Keratinocyte (primary cell): ENCODE data around the gene TMEM123. TPM values are rescaled to one million over a fixed set of nuclear protein-coding genes. Genes with fewer than 3 reads are reported as not detected.

Source experiments
- DNase-seq: peaks from one replicate; pipeline ENCODE4 v3.0.0-alpha.2; 2011; ENCODE audit warnings: low read depth, missing footprints, low spot score
- FAIRE-seq: peaks from 2 replicates; lab custom pipeline; 2011; peaks lifted over from hg19 to GRCh38; lab: Jason Lieb, UNC
- H2AFZ ChIP-seq: 2 replicates; pipeline ENCODE4 v1.6.0; 2012; ENCODE audit warnings: low read length, control low read depth, inconsistent platforms; ENCODE audit not compliant: control insufficient read depth
- H3K27ac ChIP-seq: 2 replicates; pipeline ENCODE4 v1.5.1; 2011; ENCODE audit warnings: low read length; ENCODE audit not compliant: control insufficient read depth, insufficient read depth
- H3K27me3 ChIP-seq: 3 replicates; pipeline ENCODE4 v1.6.0; 2011; ENCODE audit warnings: low read length; ENCODE audit not compliant: control insufficient read depth, insufficient read depth; ENCODE audit errors: extremely low read depth
- H3K36me3 ChIP-seq, 2 experiments: 2 replicates in 1 of 2; 3 replicates in 1 of 2; pipeline ENCODE4 v1.5.1; 2011; ENCODE audit warnings: low read length in 2 of 2, mild to moderate bottlenecking in 1 of 2; ENCODE audit not compliant: control insufficient read depth in 2 of 2, insufficient read depth in 2 of 2; ENCODE audit errors: extremely low read depth in 1 of 2
- H3K4me1 ChIP-seq: 3 replicates; pipeline ENCODE4 v1.5.1; 2011; ENCODE audit warnings: low read length; ENCODE audit not compliant: control insufficient read depth, insufficient read depth; ENCODE audit errors: extremely low read depth
- H3K4me2 ChIP-seq: 3 replicates; pipeline ENCODE4 v1.6.0; 2011; ENCODE audit warnings: low read depth, low read length; ENCODE audit not compliant: control insufficient read depth, insufficient read depth; ENCODE audit errors: extremely low read depth
- H3K4me3 ChIP-seq, 3 experiments: fragments of 200-600 bp in 1 of 3; sonication (generic) in 1 of 3; 2 replicates in 2 of 3; 3 replicates in 1 of 3; pipeline ENCODE4 v1.5.1; 2011 to 2016; ENCODE audit warnings: low read length in 3 of 3, mild to moderate bottlenecking in 3 of 3, control low read depth in 2 of 3, inconsistent platforms in 1 of 3, low read depth in 1 of 3, mixed read lengths in 1 of 3, mixed run types in 1 of 3, moderate library complexity in 1 of 3; ENCODE audit not compliant: control insufficient read depth in 2 of 3, insufficient read depth in 2 of 3; ENCODE audit errors: extremely low read depth in 1 of 3
- H3K79me2 ChIP-seq: 2 replicates; pipeline ENCODE4 v1.6.0; 2012; ENCODE audit warnings: low read length; ENCODE audit not compliant: control insufficient read depth, insufficient read depth
- H3K9ac ChIP-seq: 3 replicates; pipeline ENCODE4 v1.6.0; 2011; ENCODE audit warnings: low read length; ENCODE audit not compliant: control insufficient read depth, insufficient read depth; ENCODE audit errors: extremely low read depth
- H3K9me1 ChIP-seq: 3 replicates; pipeline ENCODE4 v1.6.0; 2011; ENCODE audit warnings: low read length; ENCODE audit not compliant: control insufficient read depth, insufficient read depth; ENCODE audit errors: extremely low read depth
- H3K9me3 ChIP-seq: 2 replicates; pipeline ENCODE4 v1.5.1; 2012; ENCODE audit warnings: low read depth, low read length; ENCODE audit not compliant: control insufficient read depth
- H4K20me1 ChIP-seq: 3 replicates; pipeline ENCODE4 v1.6.0; 2011; ENCODE audit warnings: low read length; ENCODE audit not compliant: control insufficient read depth, insufficient read depth; ENCODE audit errors: extremely low read depth
- CTCF ChIP-seq, 3 experiments: IDR thresholded peaks in 1 of 3; conservative IDR thresholded peaks in 1 of 3; optimal IDR thresholded peaks in 1 of 3; 2 replicates in 2 of 3; 3 replicates in 1 of 3; pipeline versions ENCODE3 to v1.5.1; 2011; ENCODE audit warnings: low read length in 3 of 3, mild to moderate bottlenecking in 3 of 3, moderate library complexity in 2 of 3, control low read depth in 1 of 3, inconsistent platforms in 1 of 3; ENCODE audit not compliant: insufficient read depth in 2 of 3; ENCODE audit errors: extremely low read depth in 1 of 3
- EZH2 ChIP-seq: IDR thresholded peaks from one replicate; pipeline ENCODE4 v1.6.1; 2012; ENCODE audit warnings: inconsistent platforms, mild to moderate bottlenecking, low read length, moderate library complexity
- dilution Hi-C: fragments of 300-500 bp; cut with MboI; formaldehyde crosslinking; loops from one replicate; pipeline ENCODE4 v1.7.0; 2020; ENCODE audit warnings: low sequenced_read_pairs; ENCODE audit not compliant: extremely low pct_ligation_motif_present
- polyA plus RNA-seq, 5 experiments: library from polyadenylated mRNA; depleted of rRNA in 3 of 5; stranded (reverse) in 3 of 5; stranded (forward) in 1 of 5; unstranded in 1 of 5; fragments of >200 nt; gene quantifications; 1 replicate in 1 of 5; 2 replicates in 3 of 5; 3 replicates in 1 of 5; pipeline versions ENCODE4 v1.2.1 to v1.2.3, GENCODE V29; 2011 to 2012; ENCODE audit warnings: missing spikeins in 2 of 5, low read depth in 1 of 5, low replicate concordance in 1 of 5

Gene TMEM123
- polyA plus RNA-seq, 1 donor (not counting 4 experiments of a cell fraction or from before 2014, with no cell fraction given): 408 TPM

- FAIRE-seq (no peak), DNase-seq (no peak)
- Histone ChIP-seq H3K9me3 (no peaks in the 10 kb centered on the region), H3K27me3 (no peaks in the 10 kb centered on the region), H4K20me1 (no peaks in the 10 kb centered on the region), H3K27ac (no peak overlapping the region), H3K4me1 (no peaks in the 10 kb centered on the region), H3K4me2 (no peak overlapping the region), H3K4me3 (no peak overlapping the region), H3K36me3 (peaks cover 0 to 3% of the 10 kb centered on the region in 2 experiments), H3K9me1 (no peaks in the 10 kb centered on the region), H3K79me2 (peaks cover 76% of the 10 kb centered on the region), H3K9ac (no peak overlapping the region), H2AFZ (no peak overlapping the region)
- dilution Hi-C loops: no loop called here
- TF ChIP-seq EZH2: no peak
- no peak for TF ChIP-seq CTCF (optimal IDR thresholded peaks at IDR 0.05 in 1 of 3, IDR thresholded peaks at IDR 0.05 in 1 of 3, conservative IDR thresholded peaks at IDR 0.05 in 1 of 3; ENCODE audit: extremely low read depth in 1 of 3, insufficient read depth in 2 of 3, low read length in 3 of 3)
Observed at GRCh38 chr11:102413497-102413896, 39.1 kb downstream of the TMEM123 start.

GRCh38 chr11:102411142-102411541 is 41.4 kb downstream of the TMEM123 start:
- dilution Hi-C loops: no loop called here
- H3K9ac ChIP-seq: no peak overlapping the region
- H3K9me3 ChIP-seq: no peaks in the 10 kb centered on the region
- H3K9me1 ChIP-seq: no peaks in the 10 kb centered on the region
- TF ChIP-seq EZH2: no peak
- H3K27ac ChIP-seq: no peak overlapping the region
- H3K79me2 ChIP-seq: peaks cover 68% of the 10 kb centered on the region
- H3K27me3 ChIP-seq: no peaks in the 10 kb centered on the region
- DNase-seq (no peak), FAIRE-seq (no peak)
- no peak overlapping the region for H2AFZ ChIP-seq
- peaks cover 1 to 3% of the 10 kb centered on the region in 2 experiments for H3K36me3 ChIP-seq
- H4K20me1 ChIP-seq: peaks cover 3% of the 10 kb centered on the region
- no peaks in the 10 kb centered on the region for H3K4me1 ChIP-seq
- H3K4me2 ChIP-seq: no peak overlapping the region
- no peak overlapping the region for H3K4me3 ChIP-seq

GRCh38 chr11:102410382-102410784 is 42.2 kb downstream of the TMEM123 start:
- Histone ChIP-seq H4K20me1 (peaks cover 3% of the 10 kb centered on the region), H3K79me2 (peaks cover 65% of the 10 kb centered on the region), H3K36me3 (peaks cover 2 to 3% of the 10 kb centered on the region in 2 experiments), H3K9me3 (no peaks in the 10 kb centered on the region), H3K4me2 (no peak overlapping the region), H3K4me1 (no peaks in the 10 kb centered on the region), H3K9ac (no peak overlapping the region), H2AFZ (no peak overlapping the region), H3K4me3 (no peak overlapping the region), H3K9me1 (no peaks in the 10 kb centered on the region), H3K27ac (no peak overlapping the region), H3K27me3 (no peaks in the 10 kb centered on the region)
- FAIRE-seq (no peak), DNase-seq (no peak)
- dilution Hi-C loops: no loop called here
- TF ChIP-seq CTCF (optimal IDR thresholded peaks at IDR 0.05 in 1 of 3, IDR thresholded peaks at IDR 0.05 in 1 of 3, conservative IDR thresholded peaks at IDR 0.05 in 1 of 3; ENCODE audit: extremely low read depth in 1 of 3, insufficient read depth in 2 of 3, low read length in 3 of 3) (no peak), EZH2 (no peak)
